Myocyte (in vitro differentiated cells): ENCODE data around the gene WDR62. TPM values are rescaled to one million over a fixed set of nuclear protein-coding genes. Genes with fewer than 3 reads are reported as not detected.

Source experiments
- DNase-seq: peaks from one replicate; pipeline ENCODE4 v3.0.0-alpha.2; 2012; ENCODE audit warnings: low read depth
- total RNA-seq: library from RNA; depleted of rRNA; stranded (reverse); fragments of >200 nt; gene quantifications from 2 replicates; pipeline ENCODE4 v1.2.3, GENCODE V29; 2014

The WDR62 gene
- total RNA-seq, 1 donor from 2014 or later = 5.3 TPM

GRCh38 chr19:36073121-36073876 lies 18.6 kb downstream of the WDR62 start:
- no peak for DNase-seq

- DNase-seq = no peak
These were observed 24.8 kb downstream of the WDR62 start for GRCh38 chr19:36079389-36079945.

GRCh38 chr19:36081385-36081784 lies 26.7 kb downstream of the WDR62 start:
- DNase-seq = no peak

GRCh38 chr19:36081894-36082293 lies 27.2 kb downstream of the WDR62 start:
- peak; percentile 40 for DNase-seq

GRCh38 chr19:36082916-36083315 lies 28.2 kb downstream of the WDR62 start:
- DNase-seq = no peak

- no peak for DNase-seq
These were observed 29.7 kb downstream of the WDR62 start for GRCh38 chr19:36084231-36085009.

GRCh38 chr19:36086326-36086725 lies 31.6 kb downstream of the WDR62 start:
- DNase-seq = no peak

- DNase-seq = no peak
These were observed 35.1 kb downstream of the WDR62 start for GRCh38 chr19:36089847-36090246.

- DNase-seq = no peak
These were observed 36.4 kb downstream of the WDR62 start for GRCh38 chr19:36090910-36091695.

- DNase-seq = no peak
These were observed 37.9 kb downstream of the WDR62 start for GRCh38 chr19:36092566-36092965.

- no peak for DNase-seq
These were observed 38.5 kb downstream of the WDR62 start for GRCh38 chr19:36093146-36093662.

GRCh38 chr19:36093687-36094086 lies 39.0 kb downstream of the WDR62 start:
- DNase-seq = no peak

GRCh38 chr19:36097036-36097435 lies 42.3 kb downstream of the WDR62 start:
- no peak for DNase-seq

- no peak for DNase-seq
These were observed 44.6 kb downstream of the WDR62 start for GRCh38 chr19:36099166-36099785.

GRCh38 chr19:36100476-36100875 lies 45.8 kb downstream of the WDR62 start:
- DNase-seq = peak; percentile 70

GRCh38 chr19:36101550-36102327 lies 47.0 kb downstream of the WDR62 start:
- DNase-seq = no peak

GRCh38 chr19:36103040-36103626 lies 48.4 kb downstream of the WDR62 start:
- DNase-seq = no peak

GRCh38 chr19:36103842-36104552 lies 49.3 kb downstream of the WDR62 start:
- DNase-seq = no peak

- DNase-seq = no peak
These were observed 51.7 kb downstream of the WDR62 start for GRCh38 chr19:36106441-36106840.
